OCI-LY3 (cell line): Measurements from ENCODE around the gene LDLRAD4.

Experiments used
- H2AFZ ChIP-seq: fragments of 200-600, 300-600 bp; shearing (Covaris generic); 2 replicates; pipeline ENCODE4 v1.6.0; 2014; ENCODE audit warnings: antibody characterized with exemption, low read depth, low read length
- H3K27ac ChIP-seq: fragments of 200-600, 300-600 bp; sonication (generic); 2 replicates; pipeline ENCODE4 v1.5.1; 2014; ENCODE audit warnings: mild to moderate bottlenecking, low read length, moderate library complexity, mixed read lengths
- H3K27me3 ChIP-seq: fragments of 200-600, 300-600 bp; sonication (generic); 2 replicates; pipeline ENCODE4 v1.6.1; 2014; ENCODE audit warnings: low read depth, low read length, mixed read lengths
- H3K36me3 ChIP-seq: fragments of 200-600, 300-600 bp; sonication (generic); replicated peaks from 2 replicates; pipeline ENCODE3; 2014; ENCODE audit warnings: low read depth, low read length, mixed read lengths
- H3K4me1 ChIP-seq: fragments of 300-600, 200-600 bp; sonication (generic); 2 replicates; pipeline ENCODE4 v1.6.1; 2014; ENCODE audit warnings: low read length, mixed read lengths
- H3K4me2 ChIP-seq: fragments of 200-600, 300-600 bp; sonication (generic); 2 replicates; pipeline ENCODE4 v1.6.1; 2014; ENCODE audit warnings: low read length, mixed read lengths
- H3K4me3 ChIP-seq: fragments of 300-600, 200-600 bp; sonication (generic); 2 replicates; pipeline ENCODE4 v1.5.1; 2014; ENCODE audit warnings: antibody characterized with exemption, mild to moderate bottlenecking, low read length, moderate library complexity
- H3K79me2 ChIP-seq: fragments of 300-600, 200-600 bp; shearing (Covaris generic); 2 replicates; pipeline ENCODE4 v1.6.1; 2014; ENCODE audit warnings: mild to moderate bottlenecking, low read length, mixed read lengths
- H3K9ac ChIP-seq: fragments of 300-600, 200-600 bp; shearing (Covaris generic); 2 replicates; pipeline ENCODE4 v1.6.0; 2014; ENCODE audit warnings: mild to moderate bottlenecking, low read length, moderate library complexity
- H3K9me3 ChIP-seq: fragments of 200-600, 300-600 bp; shearing (Covaris generic); 2 replicates; pipeline ENCODE4 v1.6.1; 2014; ENCODE audit warnings: low read length, mixed read lengths; ENCODE audit not compliant: insufficient read depth
- H4K20me1 ChIP-seq: fragments of 200-600, 300-600 bp; sonication (generic); 2 replicates; pipeline ENCODE4 v1.6.1; 2016; ENCODE audit warnings: low read length, mixed read lengths; ENCODE audit not compliant: insufficient read depth
- CTCF ChIP-seq: fragments of 200-600, 300-600 bp; sonication (generic); IDR thresholded peaks from 2 replicates; pipeline ENCODE4 v1.5.1; 2014; ENCODE audit warnings: antibody characterized with exemption, low read length, low read depth
- EZH2phosphoT487 ChIP-seq: fragments of 200-600 bp; shearing (Covaris generic); IDR thresholded peaks from 2 replicates; pipeline ENCODE4 v1.6.1; 2018; ENCODE audit warnings: antibody characterized with exemption, mixed run types, low read depth

The LDLRAD4 gene

GRCh38 chr18:13313006-13313686 lies 94.6 kb downstream of the LDLRAD4 start:
- Histone ChIP-seq H4K20me1 (no peaks in the 10 kb centered on the region), H3K79me2 (no peaks in the 10 kb centered on the region), H3K27ac (no peak overlapping the region), H3K4me2 (no peak overlapping the region), H3K27me3 (peaks cover 5% of the 10 kb centered on the region; the same call in 1 of the 2 replicates), H3K36me3 (no peaks in the 10 kb centered on the region), H2AFZ (no peak overlapping the region), H3K9me3 (peaks cover 7% of the 10 kb centered on the region), H3K4me3 (no peak overlapping the region), H3K9ac (no peak overlapping the region), H3K4me1 (no peaks in the 10 kb centered on the region)
- TF ChIP-seq EZH2phosphoT487 (no peak), CTCF (no peak)

- no peak for TF ChIP-seq CTCF
- TF ChIP-seq EZH2phosphoT487: no peak
- Histone ChIP-seq H3K79me2 (no peaks in the 10 kb centered on the region), H3K27ac (no peak overlapping the region), H3K9ac (no peak overlapping the region), H3K9me3 (peaks cover 7% of the 10 kb centered on the region), H3K4me1 (no peaks in the 10 kb centered on the region), H4K20me1 (no peaks in the 10 kb centered on the region), H3K4me2 (no peak overlapping the region), H3K27me3 (peaks cover 5% of the 10 kb centered on the region; the same call in 1 of the 2 replicates), H3K36me3 (no peaks in the 10 kb centered on the region), H2AFZ (no peak overlapping the region), H3K4me3 (no peak overlapping the region)
Observed at GRCh38 chr18:13315000-13315399, 96.4 kb downstream of the LDLRAD4 start.

GRCh38 chr18:13316063-13316462 lies 97.5 kb downstream of the LDLRAD4 start:
- TF ChIP-seq EZH2phosphoT487 (no peak), CTCF (no peak)
- Histone ChIP-seq H4K20me1 (no peaks in the 10 kb centered on the region), H3K9ac (no peak overlapping the region), H3K27me3 (peaks cover 5% of the 10 kb centered on the region; the same call in 1 of the 2 replicates), H3K36me3 (no peaks in the 10 kb centered on the region), H2AFZ (no peak overlapping the region), H3K9me3 (peaks cover 7% of the 10 kb centered on the region), H3K4me2 (no peak overlapping the region), H3K4me3 (no peak overlapping the region), H3K79me2 (no peaks in the 10 kb centered on the region), H3K27ac (no peak overlapping the region), H3K4me1 (no peaks in the 10 kb centered on the region)

GRCh38 chr18:13317801-13318200 lies 99.2 kb downstream of the LDLRAD4 start:
- peaks cover 7% of the 10 kb centered on the region for H3K9me3 ChIP-seq
- no peaks in the 10 kb centered on the region for H3K36me3 ChIP-seq
- H3K4me3 ChIP-seq: no peak overlapping the region
- H3K79me2 ChIP-seq: no peaks in the 10 kb centered on the region
- peaks cover 5% of the 10 kb centered on the region; the same call in 1 of the 2 replicates for H3K27me3 ChIP-seq
- no peaks in the 10 kb centered on the region for H4K20me1 ChIP-seq
- H3K27ac ChIP-seq: no peak overlapping the region
- no peaks in the 10 kb centered on the region for H3K4me1 ChIP-seq
- H3K4me2 ChIP-seq: no peak overlapping the region
- no peak overlapping the region for H3K9ac ChIP-seq
- H2AFZ ChIP-seq: no peak overlapping the region
- TF ChIP-seq CTCF: no peak
- no peak for TF ChIP-seq EZH2phosphoT487
